Tibial artery (tissue), 4 donors: ENCODE data around the gene FXYD4.
"Not testable (repeated sequence)": the region's sequence is repeated elsewhere in the genome, so short reads cannot be mapped to it uniquely, and the experiment has no call there.

Experiments
- DNase-seq, 2 donors: peaks; one replicate each; pipeline ENCODE4 v3.0.0-alpha.2; 2019
- H3K27ac ChIP-seq, 2 donors: fragments of 200-600 bp; sonication (generic) in 1 of 2; 1 replicate in 1 of 2; 2 replicates in 1 of 2; pipeline ENCODE4 v1.5.1; 2018 to 2019; ENCODE audit warnings: mild to moderate bottlenecking in 1 of 2
- H3K27me3 ChIP-seq, 2 donors: fragments of 200-600 bp; sonication (generic) in 1 of 2; one replicate each; pipeline versions ENCODE4 v1.5.1 to v1.6.0; 2016 to 2019
- H3K36me3 ChIP-seq, 3 donors: fragments of 200-600 bp; sonication (generic) in 2 of 3; one replicate each; pipeline ENCODE4 v1.5.1; 2016 to 2019; ENCODE audit warnings: mild to moderate bottlenecking in 2 of 3
- H3K4me1 ChIP-seq, 4 donors: fragments of 200-600 bp; sonication (generic) in 2 of 4; 1 replicate in 3 of 4; 2 replicates in 1 of 4; pipeline ENCODE4 v1.5.1; 2016 to 2019
- H3K4me3 ChIP-seq, 2 donors: fragments of 200-600 bp; sonication (generic) in 1 of 2; 1 replicate in 1 of 2; 2 replicates in 1 of 2; pipeline ENCODE4 v1.5.1; 2018 to 2019; ENCODE audit warnings: mild to moderate bottlenecking in 2 of 2
- H3K9me3 ChIP-seq, 3 donors: fragments of 200-600 bp; sonication (generic) in 1 of 3; one replicate each; pipeline ENCODE4 v1.5.1; 2016 to 2019
- intact Hi-C: fragments of 100-400 bp; cut with DNase I; formaldehyde crosslinking; loops from one replicate; pipeline ENCODE4 v1.15.0; 2023; ENCODE audit warnings: low total_unique reads
- TF ChIP-seq, protein P1 (sequence below), 2 experiments: fragments of 200-600 bp in 1 of 2; fragments of 450-650 bp in 1 of 2; IDR thresholded peaks; one replicate each; pipeline ENCODE4 v1.5.1; 2017 to 2019; ENCODE audit warnings: antibody characterized with exemption in 2 of 2, mild to moderate bottlenecking in 1 of 2, moderate library complexity in 1 of 2

Gene FXYD4

DNA sequence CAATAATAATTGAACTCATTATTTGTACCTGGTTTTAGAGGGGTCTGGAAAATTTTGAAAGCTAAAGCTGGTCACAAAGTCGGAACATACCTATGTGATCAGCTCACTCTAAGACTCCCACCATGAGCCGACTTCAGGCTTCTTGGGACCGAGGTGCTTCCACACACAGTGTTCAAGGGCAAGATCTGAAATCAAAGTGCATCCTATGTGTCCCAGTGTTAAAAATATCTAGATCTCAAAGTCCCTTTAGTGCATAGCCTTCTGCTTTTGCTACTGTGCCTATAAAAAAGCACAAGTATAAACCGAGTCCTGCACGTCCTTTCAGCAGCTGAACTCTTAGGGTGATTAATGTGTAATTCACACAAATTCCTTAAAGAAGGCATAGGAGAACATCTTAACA lies 43.5 kb upstream of the FXYD4 start:
- DNase-seq, result no peak
- Histone ChIP-seq H3K36me3 (no peaks in the 10 kb centered on the region), H3K4me1 (peaks cover 0 to 2% (median under 1%) of the 10 kb centered on the region in 4 donors), H3K27me3 (peaks cover 0 to 2% of the 10 kb centered on the region in 2 donors), H3K27ac (no peak overlapping the region), H3K9me3 (no peaks in the 10 kb centered on the region), H3K4me3 (no peak overlapping the region)
- TF ChIP-seq, protein P1, sequence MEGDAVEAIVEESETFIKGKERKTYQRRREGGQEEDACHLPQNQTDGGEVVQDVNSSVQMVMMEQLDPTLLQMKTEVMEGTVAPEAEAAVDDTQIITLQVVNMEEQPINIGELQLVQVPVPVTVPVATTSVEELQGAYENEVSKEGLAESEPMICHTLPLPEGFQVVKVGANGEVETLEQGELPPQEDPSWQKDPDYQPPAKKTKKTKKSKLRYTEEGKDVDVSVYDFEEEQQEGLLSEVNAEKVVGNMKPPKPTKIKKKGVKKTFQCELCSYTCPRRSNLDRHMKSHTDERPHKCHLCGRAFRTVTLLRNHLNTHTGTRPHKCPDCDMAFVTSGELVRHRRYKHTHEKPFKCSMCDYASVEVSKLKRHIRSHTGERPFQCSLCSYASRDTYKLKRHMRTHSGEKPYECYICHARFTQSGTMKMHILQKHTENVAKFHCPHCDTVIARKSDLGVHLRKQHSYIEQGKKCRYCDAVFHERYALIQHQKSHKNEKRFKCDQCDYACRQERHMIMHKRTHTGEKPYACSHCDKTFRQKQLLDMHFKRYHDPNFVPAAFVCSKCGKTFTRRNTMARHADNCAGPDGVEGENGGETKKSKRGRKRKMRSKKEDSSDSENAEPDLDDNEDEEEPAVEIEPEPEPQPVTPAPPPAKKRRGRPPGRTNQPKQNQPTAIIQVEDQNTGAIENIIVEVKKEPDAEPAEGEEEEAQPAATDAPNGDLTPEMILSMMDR (IDR thresholded peaks at IDR 0.05), result no peak
- intact Hi-C loops, result no loop called here

DNA sequence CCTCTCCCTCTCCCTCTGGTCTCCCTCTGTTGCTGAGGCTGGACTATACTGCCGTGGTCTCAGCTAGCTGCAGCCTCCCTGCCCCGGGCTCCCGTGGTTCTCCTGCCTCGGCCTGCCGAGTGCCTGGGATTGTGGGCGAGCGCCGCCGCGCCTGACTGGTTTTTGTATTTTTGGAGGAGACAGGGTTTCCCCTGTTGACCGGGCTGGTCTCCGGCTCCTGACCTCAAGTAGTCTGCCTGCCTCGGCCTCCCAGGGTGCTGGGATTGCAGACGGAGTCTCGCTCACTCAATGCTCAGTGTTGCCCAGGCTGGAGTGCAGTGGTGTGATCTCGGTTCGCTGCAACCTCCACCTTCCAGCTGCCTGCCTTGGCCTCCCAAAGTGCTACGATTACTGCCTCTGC lies 42.6 kb upstream of the FXYD4 start:
- H3K4me1 ChIP-seq, intact Hi-C loops, H3K36me3 ChIP-seq, H3K27ac ChIP-seq, H3K9me3 ChIP-seq, DNase-seq, H3K27me3 ChIP-seq, H3K4me3 ChIP-seq: not testable (repeated sequence)

DNA sequence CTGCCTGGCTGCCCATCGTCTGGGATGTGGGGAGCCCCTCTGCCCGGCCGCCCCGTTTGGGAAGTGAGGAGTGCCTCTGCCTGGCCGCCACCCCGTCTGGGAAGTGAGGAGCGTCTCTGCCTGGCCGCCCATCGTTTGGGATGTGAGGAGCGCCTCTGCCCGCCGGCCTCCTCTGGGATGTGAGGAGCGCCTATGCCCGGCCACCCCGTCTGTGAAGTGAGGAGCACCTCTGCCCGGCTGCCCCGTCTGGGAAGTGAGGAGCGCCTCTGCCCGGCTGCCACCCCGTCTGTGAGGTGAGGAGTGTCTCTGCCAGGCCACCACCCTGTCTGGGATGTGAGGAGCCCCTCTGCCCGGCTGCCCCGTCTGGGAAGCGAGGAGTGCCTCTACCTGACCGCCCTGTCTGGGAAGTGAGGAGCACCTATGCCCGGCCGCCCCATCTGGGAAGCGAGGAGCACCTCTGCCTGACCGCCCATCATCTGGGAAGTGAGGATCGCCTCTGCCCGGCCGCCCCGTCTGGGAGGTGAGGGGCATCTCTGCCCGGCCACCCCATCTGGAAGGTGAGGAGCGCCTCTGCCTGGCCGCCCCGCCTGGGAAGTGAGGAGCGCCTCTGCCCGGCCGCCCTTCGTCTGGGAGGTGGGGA lies 42.1 kb upstream of the FXYD4 start:
- intact Hi-C loops, H3K4me3 ChIP-seq, H3K9me3 ChIP-seq, H3K27me3 ChIP-seq, H3K27ac ChIP-seq, H3K4me1 ChIP-seq, H3K36me3 ChIP-seq, DNase-seq: not testable (repeated sequence)

DNA sequence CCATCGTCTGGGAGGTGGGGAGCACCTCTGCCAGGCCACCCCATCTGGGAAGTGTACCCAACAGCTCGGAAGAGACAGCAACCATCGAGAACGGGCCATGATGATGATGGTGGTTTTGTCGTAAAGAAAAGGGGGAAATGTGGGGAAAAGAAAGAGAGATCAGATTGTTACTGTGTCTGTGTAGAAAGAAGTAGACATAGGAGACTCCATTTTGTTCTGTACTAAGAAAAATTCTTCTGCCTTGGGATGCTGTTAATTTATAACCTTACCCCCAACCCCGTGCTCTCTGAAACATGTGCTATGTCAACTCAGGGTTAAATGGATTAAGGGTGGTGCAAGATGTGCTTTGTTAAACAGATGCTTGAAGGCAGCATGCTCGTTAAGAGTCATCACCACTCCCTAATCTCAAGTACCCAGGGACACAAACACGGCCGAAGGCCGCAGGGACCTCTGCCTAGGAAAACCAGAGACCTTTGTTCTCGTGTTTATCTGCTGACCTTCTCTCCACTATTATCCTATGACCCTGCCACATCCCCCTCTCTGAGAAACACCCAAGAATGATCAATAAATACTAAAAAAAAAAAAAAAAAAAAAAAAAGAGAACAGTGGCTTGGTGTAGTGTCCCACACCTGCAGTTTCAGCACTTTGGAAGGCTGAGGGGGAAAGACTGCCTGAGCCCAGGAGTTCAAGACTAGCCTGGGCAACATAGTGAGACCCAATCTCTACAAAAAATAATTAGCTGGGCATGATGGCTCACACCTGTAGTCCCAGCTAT lies 41.2 kb upstream of the FXYD4 start:
- H3K4me3 ChIP-seq, H3K36me3 ChIP-seq, H3K9me3 ChIP-seq, DNase-seq, H3K4me1 ChIP-seq, H3K27ac ChIP-seq, intact Hi-C loops, H3K27me3 ChIP-seq: not testable (repeated sequence)

GRCh38 chr10:43330824-43331127 lies 40.7 kb upstream of the FXYD4 start:
- intact Hi-C loops, H3K4me3 ChIP-seq, H3K27me3 ChIP-seq, H3K9me3 ChIP-seq, H3K36me3 ChIP-seq, H3K27ac ChIP-seq, H3K4me1 ChIP-seq, DNase-seq: not testable (repeated sequence)

DNA sequence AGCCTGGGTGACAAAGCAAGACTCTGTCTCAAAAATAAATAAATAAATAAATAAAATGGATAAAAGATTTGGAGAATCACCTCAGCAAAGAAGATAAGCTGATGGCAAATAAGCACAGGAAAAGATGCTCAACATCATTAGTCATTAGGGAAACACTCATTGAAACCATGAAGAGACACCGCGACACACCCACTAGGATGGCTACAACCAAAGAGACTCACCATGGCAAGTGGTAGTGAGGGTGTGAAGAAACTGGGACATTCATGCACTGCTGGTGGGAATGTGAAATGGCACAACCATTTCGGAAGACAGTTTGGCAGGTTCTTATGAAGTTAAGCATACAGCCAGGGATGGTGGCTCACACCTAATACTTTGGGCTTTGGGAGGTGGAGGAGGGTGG lies 37.8 kb upstream of the FXYD4 start:
- H3K4me3 ChIP-seq, result no peak overlapping the region
- H3K36me3 ChIP-seq, result no peaks in the 10 kb centered on the region
- peaks cover 0 to 12% of the 10 kb centered on the region in 2 donors for H3K27me3 ChIP-seq
- H3K27ac ChIP-seq, result no peak overlapping the region
- intact Hi-C loops, result no loop called here
- no peak for DNase-seq
- no peaks in the 10 kb centered on the region for H3K9me3 ChIP-seq
- H3K4me1 ChIP-seq, result no peaks in the 10 kb centered on the region
- TF ChIP-seq, protein P1 (IDR thresholded peaks at IDR 0.05), result no peak

- Histone ChIP-seq H3K9me3 (no peaks in the 10 kb centered on the region), H3K27me3 (peaks cover 0 to 18% of the 10 kb centered on the region in 2 donors), H3K27ac (no peak overlapping the region), H3K4me3 (no peak overlapping the region), H3K36me3 (no peaks in the 10 kb centered on the region), H3K4me1 (peaks cover 0 to 6% (median 0%) of the 10 kb centered on the region in 4 donors)
- TF ChIP-seq, protein P1 (IDR thresholded peaks at IDR 0.05), result no peak
- DNase-seq, result no peak
- intact Hi-C loops, result no loop called here
Measured at GRCh38 chr10:43336061-43336460, 35.4 kb upstream of the FXYD4 start.
